Testis (tissue), 3 donors: ENCODE data around the gene STK16. TPM values are rescaled to one million over a fixed set of nuclear protein-coding genes. Genes with fewer than 3 reads are reported as not detected.

Experiments
- DNase-seq: peaks from one replicate; pipeline ENCODE4 v3.0.0-alpha.2; 2019
- H3K27ac ChIP-seq, 2 donors: fragments of 200-600 bp; sonication (generic); one replicate each; pipeline ENCODE4 v1.5.1; 2019
- H3K27me3 ChIP-seq: fragments of 200-600 bp; sonication (generic); one replicate; pipeline ENCODE4 v1.5.1; 2019
- H3K36me3 ChIP-seq: fragments of 200-600 bp; sonication (generic); one replicate; pipeline ENCODE4 v1.5.1; 2017; ENCODE audit warnings: low read depth; ENCODE audit errors: missing control alignments
- H3K4me1 ChIP-seq: fragments of 200-600 bp; sonication (generic); one replicate; pipeline ENCODE4 v1.5.1; 2019
- H3K4me3 ChIP-seq, 2 donors: fragments of 200-600 bp; sonication (generic); one replicate each; pipeline ENCODE4 v1.5.1; 2017 to 2019
- H3K9me3 ChIP-seq: fragments of 200-600 bp; sonication (generic); one replicate; pipeline ENCODE4 v1.5.1; 2017
- POLR2A ChIP-seq: fragments of 450-650 bp; IDR thresholded peaks from one replicate; pipeline ENCODE4 v1.6.1; 2017; ENCODE audit warnings: antibody characterized with exemption, mild to moderate bottlenecking, moderate library complexity
- WGBS, 2 donors: methylation state at CpG; one replicate each; pipeline ENCODE4 v1.1.5; 2018; 5-methylcytosine and 5-hydroxymethylcytosine counted together
- intact Hi-C: fragments of 100-400 bp; cut with DNase I; formaldehyde crosslinking; loops from one replicate; pipeline ENCODE4 v1.15.1; 2023; ENCODE audit warnings: low total_unique reads
- polyA plus RNA-seq: library from polyadenylated mRNA; stranded (reverse); fragments of 350-450 nt; fragmentation: Illumina TruSeq; extraction: RNeasy Lipid Tissue Mini Kit (QIAGEN cat#74804); gene quantifications from one replicate; pipeline ENCODE4 v1.2.3, GENCODE V29; 2014; ENCODE audit warnings: low read depth, low replicate concordance; ENCODE audit not compliant: insufficient read depth
- total RNA-seq, 2 donors: library from RNA; depleted of rRNA; stranded (reverse); fragments of >200 nt; gene quantifications; one replicate each; pipeline ENCODE4 v1.2.3, GENCODE V29; 2016
- TF ChIP-seq, protein P1 (sequence below), 3 experiments: fragments of 450-650 bp in 2 of 3; fragments of 200-600 bp in 1 of 3; sonication (generic) in 1 of 3; IDR thresholded peaks; one replicate each; pipeline ENCODE4 v1.5.1; 2016 to 2019; ENCODE audit warnings: antibody characterized with exemption in 3 of 3, mild to moderate bottlenecking in 2 of 3, moderate library complexity in 1 of 3

Gene STK16
- total and polyA plus RNA-seq, 3 donors from 2014 or later, result 29.1 to 63.0 (median 32.6) TPM

DNA sequence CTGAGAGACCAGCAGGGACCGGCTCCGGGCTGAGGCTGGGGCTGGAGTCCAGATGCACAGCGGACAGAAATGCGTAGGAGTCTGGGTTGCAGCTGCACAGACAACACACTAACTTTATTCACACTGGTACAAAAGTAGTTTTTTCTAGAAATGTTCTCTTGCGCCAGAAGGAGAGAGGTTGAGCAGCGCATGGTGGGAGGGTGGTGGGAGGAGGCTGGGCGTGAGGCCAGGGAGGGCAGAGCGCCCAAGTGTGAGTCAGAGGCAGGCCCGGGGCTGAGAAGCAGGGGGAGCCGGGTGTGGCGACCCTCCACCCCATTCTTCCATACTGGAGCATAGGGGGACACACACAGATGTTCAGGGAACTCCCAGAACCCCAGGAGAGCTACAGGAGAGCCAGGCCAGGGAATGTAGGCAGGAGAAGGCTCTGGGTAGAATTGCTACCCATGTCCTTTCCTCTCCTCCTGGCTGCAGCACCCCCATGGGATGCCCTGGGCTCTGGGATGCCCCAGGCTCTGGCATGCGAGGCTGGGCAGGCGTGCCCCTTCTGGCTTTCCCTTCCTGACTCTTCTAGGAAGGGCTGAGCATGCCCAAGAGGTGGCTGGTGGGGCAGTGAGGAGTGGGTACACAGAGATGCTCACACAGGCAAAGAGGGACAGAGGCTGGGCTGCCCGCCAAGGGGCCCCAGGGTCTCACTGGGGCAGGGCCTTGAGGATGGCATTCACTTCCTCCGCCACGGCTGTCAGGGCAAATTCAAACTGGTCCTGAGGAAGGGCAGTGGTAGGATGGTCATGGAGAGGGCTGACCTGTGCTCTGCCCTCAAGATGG is 44.5 kb downstream of the STK16 start:
- 40 to 55% methylated on average over 12 to 16 of the region's 16 CpGs for WGBS, 2 donors
- H3K4me1 ChIP-seq, result peaks cover 22% of the 10 kb centered on the region
- H3K27ac ChIP-seq, result peak overlapping the region; percentile 80 to 88
- H3K4me3 ChIP-seq, result no peak overlapping the region
- DNase-seq, result peak; percentile 87
- TF ChIP-seq, protein P1, sequence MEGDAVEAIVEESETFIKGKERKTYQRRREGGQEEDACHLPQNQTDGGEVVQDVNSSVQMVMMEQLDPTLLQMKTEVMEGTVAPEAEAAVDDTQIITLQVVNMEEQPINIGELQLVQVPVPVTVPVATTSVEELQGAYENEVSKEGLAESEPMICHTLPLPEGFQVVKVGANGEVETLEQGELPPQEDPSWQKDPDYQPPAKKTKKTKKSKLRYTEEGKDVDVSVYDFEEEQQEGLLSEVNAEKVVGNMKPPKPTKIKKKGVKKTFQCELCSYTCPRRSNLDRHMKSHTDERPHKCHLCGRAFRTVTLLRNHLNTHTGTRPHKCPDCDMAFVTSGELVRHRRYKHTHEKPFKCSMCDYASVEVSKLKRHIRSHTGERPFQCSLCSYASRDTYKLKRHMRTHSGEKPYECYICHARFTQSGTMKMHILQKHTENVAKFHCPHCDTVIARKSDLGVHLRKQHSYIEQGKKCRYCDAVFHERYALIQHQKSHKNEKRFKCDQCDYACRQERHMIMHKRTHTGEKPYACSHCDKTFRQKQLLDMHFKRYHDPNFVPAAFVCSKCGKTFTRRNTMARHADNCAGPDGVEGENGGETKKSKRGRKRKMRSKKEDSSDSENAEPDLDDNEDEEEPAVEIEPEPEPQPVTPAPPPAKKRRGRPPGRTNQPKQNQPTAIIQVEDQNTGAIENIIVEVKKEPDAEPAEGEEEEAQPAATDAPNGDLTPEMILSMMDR (IDR thresholded peaks at IDR 0.05), result no peak
- no peak for TF ChIP-seq POLR2A
- no peaks in the 10 kb centered on the region for H3K9me3 ChIP-seq
- H3K36me3 ChIP-seq, result no peaks in the 10 kb centered on the region
- H3K27me3 ChIP-seq, result no peaks in the 10 kb centered on the region
- intact Hi-C loops, result loop anchor here (5.0 kb wide), 1 partner anchor 127 kb away; the partner anchor contains the start of gene NHEJ1

DNA sequence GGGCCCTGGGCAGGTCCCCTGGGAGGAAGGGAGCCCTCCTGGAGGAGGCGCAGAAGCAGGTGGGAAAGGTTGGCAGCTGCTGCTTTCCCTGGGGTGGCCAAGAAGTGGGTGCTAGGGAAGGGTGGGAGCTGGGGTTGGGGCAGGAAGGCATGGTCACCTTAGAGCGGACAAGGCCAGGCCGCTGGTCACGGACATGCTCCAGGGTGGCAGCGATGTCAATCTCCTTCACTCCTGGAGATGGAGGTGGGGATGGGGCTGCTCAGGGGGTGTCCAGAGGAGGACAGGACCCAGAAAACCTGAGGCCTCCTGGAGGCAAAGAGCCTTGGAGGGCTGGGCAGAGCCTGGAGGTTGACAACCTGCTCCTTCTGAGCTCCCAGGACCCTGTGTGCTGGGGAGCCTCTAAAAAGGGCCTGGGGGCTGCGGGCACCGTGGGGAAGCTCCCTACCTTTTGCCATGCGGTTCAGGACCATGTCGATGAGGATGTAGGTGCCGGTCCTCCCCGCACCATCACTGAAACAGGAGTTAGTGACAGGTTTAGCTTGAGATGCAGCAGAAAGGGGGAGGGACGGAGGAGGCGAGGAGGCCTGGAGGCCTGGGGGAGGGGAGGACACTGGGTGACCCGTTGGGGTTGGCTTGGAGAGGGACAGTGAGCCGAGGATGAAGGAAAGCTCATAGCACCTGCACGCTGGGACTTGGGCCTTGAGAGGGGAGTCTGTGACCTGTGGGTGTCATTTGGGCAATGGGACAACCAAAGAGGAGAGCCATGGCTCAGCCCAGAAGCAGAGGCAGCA is 45.3 kb downstream of the STK16 start:
- no peaks in the 10 kb centered on the region for H3K9me3 ChIP-seq
- intact Hi-C loops, result loop anchor here (5.0 kb wide), 1 partner anchor 128 kb away; the partner anchor contains the start of gene NHEJ1
- no peaks in the 10 kb centered on the region for H3K27me3 ChIP-seq
- WGBS, 2 donors, result 89% methylated on average over 15 to 16 of the region's 16 CpGs
- TF ChIP-seq, protein P1 (IDR thresholded peaks at IDR 0.05), result no peak
- TF ChIP-seq POLR2A, result no peak
- H3K4me1 ChIP-seq, result peaks cover 18% of the 10 kb centered on the region
- peak overlapping the region; percentile 80 to 88 for H3K27ac ChIP-seq
- no peak overlapping the region for H3K4me3 ChIP-seq
- DNase-seq, result no peak
- H3K36me3 ChIP-seq, result no peaks in the 10 kb centered on the region

DNA sequence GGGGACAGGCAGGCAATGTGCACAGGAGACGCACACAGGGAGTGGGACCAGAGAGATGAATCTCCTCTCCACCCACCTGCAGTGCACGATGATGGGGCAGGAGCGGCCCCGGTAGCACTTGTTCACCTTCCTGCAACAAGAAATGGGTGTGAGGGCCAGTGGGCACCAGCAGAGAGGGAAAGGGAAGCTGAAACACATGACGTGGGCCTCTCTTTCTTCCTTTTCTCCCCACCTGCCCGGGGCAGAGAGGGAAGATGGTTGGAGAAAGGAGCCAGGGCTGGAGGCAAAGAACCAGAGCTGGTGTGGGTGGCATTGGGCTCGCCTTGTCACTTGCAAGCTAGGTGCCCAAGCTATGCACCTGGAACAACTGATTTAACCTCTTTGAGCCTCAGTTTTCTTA is 46.1 kb downstream of the STK16 start:
- no peaks in the 10 kb centered on the region for H3K27me3 ChIP-seq
- 90 to 92% methylated on average over 7 of the region's 7 CpGs for WGBS, 2 donors
- no peak overlapping the region for H3K4me3 ChIP-seq
- H3K27ac ChIP-seq, result no peak overlapping the region
- no peaks in the 10 kb centered on the region for H3K9me3 ChIP-seq
- peaks cover 15% of the 10 kb centered on the region for H3K4me1 ChIP-seq
- no peak for DNase-seq
- intact Hi-C loops, result loop anchor here (5.0 kb wide), 1 partner anchor 129 kb away; the partner anchor contains the start of gene NHEJ1
- no peak for TF ChIP-seq POLR2A
- TF ChIP-seq, protein P1 (IDR thresholded peaks at IDR 0.05), result no peak
- no peaks in the 10 kb centered on the region for H3K36me3 ChIP-seq

DNA sequence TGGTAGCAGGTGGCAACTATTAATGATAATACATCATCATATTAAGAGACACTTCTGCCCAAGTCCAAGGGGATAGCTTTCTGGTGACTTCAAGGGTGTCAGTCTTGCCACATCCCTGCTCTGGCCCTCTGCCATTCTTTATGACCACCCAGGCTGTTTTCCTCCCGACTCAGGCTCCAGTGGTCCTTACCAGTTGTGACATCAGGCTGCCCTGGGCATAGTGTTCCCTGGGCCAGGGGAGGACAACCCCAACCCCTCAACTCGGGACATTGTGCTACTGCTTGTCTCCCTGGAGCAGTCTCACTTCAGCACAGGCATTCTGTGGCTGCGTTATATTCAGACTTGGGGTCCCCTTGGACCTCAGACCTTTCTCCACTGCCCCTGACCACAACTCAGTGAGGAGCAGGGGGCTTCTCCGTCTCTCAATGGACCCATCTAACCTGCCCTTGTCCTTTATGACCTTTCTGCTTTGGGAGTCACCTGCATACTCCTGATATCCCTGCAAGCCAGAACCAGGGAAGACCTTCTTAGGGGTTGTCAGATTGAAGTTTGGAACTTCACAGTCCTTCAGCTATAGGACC is 46.7 kb downstream of the STK16 start:
- H3K4me3 ChIP-seq, result no peak overlapping the region
- no peaks in the 10 kb centered on the region for H3K27me3 ChIP-seq
- no peaks in the 10 kb centered on the region for H3K9me3 ChIP-seq
- intact Hi-C loops, result loop anchor here (5.0 kb wide), 1 partner anchor 130 kb away; the partner anchor contains the start of gene NHEJ1
- no peaks in the 10 kb centered on the region for H3K36me3 ChIP-seq
- no peak for TF ChIP-seq POLR2A
- TF ChIP-seq, protein P1 (IDR thresholded peaks at IDR 0.05), result no peak
- DNase-seq, result no peak
- 73 to 86% methylated on average over 4 of the region's 4 CpGs for WGBS, 2 donors
- no peak overlapping the region for H3K27ac ChIP-seq
- H3K4me1 ChIP-seq, result peaks cover 13% of the 10 kb centered on the region
